GM19455 (cell line): ENCODE measurements around the gene NDUFAF5.
"Not testable (repeated sequence)": the region's sequence is repeated elsewhere in the genome, so short reads cannot be mapped to it uniquely, and the experiment has no call there.

Source experiments
- ATAC-seq: cut with Tn5 transposase; IDR thresholded peaks from one replicate; pipeline ENCODE4 v1.9.1; 2021; ENCODE audit not compliant: unreplicated experiment

The NDUFAF5 gene, protein sequence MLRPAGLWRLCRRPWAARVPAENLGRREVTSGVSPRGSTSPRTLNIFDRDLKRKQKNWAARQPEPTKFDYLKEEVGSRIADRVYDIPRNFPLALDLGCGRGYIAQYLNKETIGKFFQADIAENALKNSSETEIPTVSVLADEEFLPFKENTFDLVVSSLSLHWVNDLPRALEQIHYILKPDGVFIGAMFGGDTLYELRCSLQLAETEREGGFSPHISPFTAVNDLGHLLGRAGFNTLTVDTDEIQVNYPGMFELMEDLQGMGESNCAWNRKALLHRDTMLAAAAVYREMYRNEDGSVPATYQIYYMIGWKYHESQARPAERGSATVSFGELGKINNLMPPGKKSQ

DNA sequence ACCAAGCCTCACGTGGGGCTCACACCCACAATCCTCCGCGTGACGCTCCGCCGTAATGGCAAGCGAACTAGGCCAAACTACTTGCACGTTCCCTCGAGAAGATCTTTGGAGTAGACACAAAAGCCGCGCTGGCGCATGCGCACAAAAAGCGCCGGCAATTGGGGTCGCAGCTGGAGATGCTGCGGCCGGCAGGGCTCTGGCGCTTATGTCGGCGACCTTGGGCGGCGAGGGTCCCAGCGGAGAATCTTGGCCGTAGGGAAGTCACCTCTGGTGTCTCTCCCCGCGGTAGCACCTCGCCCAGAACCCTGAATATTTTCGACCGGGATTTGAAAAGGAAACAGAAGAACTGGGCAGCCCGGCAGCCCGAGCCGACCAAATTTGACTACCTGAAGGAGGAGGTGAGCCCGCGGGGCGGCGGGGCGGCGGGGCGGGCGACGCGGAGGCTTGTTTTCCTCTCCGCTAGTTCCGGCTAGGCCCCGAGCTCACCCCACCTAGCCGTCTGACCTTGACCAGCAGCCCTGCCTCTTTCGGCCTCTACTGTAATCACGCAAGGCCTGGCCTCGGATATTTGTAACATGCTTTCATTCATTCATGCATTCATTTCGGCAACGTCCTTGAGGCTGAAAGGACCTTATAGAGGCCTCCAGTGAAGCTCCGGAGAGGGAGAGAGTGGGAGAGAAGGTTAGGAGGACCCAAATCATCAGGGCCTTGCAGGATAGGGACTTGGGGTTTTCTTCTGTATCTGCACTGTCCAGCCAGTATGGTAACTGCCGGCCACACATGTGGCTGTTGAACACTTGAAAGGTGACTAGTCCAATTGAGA is at the start of gene NDUFAF5, which contains the start of gene ESF1:
Gene NDUFAF5, plus strand, starts transcription at position 136 of the 823 bp plus-strand sequence. Its CDS starts 41 bp downstream, at position 177.
Gene ESF1, minus strand, starts transcription at position 27 of the 823 bp plus-strand sequence. CDS start 1,779 bp downstream, outside the sequence.
- peak; percentile 96 for ATAC-seq

DNA sequence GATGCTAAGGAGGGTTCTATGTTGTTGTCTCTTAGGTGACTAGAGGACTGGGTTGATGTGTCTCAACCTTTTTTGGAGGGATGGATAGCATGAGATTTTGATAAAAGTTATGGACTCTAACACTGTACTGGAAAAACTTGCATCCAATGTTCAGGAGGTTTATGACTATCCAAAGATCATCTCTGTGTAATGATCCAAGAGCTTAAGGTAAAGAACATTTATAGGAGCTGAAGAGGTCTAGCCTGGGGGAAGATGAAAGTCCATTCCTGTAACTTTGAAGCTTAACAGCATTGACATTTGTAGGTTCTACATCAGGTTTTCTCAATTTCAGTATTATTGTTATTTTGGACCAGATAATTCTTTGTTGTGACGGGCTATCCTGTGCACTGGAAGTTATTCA is 49.0 kb upstream of the NDUFAF5 start:
- ATAC-seq: no peak

DNA sequence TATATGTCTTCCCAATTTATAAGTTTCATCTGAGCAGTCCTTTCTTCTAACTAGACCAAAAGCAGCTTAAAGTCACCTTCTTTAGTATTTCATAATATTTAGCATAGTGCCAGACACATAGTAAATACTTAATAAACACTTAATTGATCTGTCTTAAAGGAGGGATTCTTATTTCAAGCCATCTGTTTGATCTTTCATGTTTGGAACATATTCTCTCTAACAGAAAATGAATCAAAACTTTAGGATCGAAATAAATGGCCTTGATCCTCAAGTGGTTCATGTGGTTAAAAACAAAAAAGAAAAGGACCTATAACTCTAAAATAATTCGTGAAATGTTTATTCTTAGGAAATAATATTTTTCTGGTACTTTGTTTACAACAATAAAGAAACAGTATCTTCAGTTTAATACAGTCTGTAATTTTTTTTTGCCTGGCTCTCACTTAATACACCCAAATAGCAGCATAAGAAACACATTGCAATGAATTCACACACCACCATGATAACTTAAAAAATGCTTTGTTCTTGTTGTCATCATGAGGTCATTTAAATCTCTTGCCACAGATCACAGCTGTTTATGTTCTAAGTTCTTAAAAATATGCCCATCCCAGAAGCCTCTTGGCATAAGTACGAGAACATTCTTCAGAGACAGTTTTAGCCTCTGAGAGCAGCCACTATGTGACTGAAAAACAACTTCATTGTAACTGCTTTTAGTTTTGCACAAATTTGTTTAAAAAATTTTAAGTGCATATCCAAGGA is 48.2 kb upstream of the NDUFAF5 start:
- ATAC-seq: no peak

DNA sequence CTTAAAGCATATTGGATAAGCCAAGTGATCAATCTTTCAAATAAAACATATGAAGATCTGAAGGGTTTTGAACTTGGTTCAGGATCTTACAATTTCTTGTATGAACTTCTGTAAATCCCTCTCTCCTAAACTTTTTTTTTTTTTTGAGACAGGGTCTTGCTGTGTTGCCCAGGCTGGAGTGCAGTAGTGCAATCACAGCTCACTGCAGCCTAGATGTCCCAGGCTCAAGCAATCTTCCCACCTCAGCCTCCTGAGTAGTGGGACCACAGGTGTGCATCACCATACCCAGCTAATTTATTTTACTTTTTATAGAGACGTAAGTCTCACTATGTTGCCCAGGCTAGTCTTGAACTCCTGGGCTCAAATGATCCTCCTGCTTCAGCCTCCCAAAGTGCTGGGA is 46.6 kb upstream of the NDUFAF5 start:
- ATAC-seq: not testable (repeated sequence)

DNA sequence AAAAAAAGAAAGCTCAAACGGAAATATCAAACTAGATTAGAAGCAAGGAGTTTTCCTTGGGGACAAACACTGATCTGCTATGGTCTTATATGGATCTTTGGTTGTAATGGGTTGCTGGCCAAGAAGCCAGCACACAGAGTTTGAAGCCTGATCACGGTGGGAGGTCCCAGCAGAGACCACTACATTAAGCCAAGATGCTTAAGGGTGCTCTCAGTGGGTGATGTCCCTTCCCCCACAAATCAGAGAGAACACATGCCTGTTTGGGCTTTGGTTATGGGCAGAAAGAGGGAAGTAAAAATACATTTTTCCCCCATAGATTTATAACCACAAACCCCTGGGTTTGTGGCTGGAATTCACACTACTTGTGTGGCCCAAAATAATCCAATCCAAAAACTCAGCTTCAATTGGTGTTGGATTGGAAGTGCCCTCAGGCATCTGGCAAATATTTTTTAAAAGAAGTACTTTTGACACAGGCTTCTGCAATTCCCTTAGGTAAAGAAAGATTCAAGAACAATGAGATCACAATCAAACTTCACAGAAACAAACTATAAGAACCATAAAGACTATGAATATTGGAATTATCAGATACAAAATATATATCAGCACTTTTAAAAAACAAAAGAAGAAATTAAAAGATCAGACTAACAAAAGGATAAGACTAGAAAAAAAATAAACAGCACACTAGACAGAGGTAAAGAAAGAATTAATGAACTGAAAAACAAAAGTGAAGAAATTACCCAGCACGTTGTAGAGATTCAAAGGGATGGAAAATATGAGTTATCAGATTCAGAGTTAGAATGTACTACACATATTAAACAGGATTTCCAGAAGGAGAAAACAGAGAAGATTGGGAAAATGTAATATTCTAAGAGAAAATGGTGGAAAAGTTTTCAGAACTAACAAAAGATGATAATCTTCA is 44.8 kb upstream of the NDUFAF5 start:
- no peak for ATAC-seq

DNA sequence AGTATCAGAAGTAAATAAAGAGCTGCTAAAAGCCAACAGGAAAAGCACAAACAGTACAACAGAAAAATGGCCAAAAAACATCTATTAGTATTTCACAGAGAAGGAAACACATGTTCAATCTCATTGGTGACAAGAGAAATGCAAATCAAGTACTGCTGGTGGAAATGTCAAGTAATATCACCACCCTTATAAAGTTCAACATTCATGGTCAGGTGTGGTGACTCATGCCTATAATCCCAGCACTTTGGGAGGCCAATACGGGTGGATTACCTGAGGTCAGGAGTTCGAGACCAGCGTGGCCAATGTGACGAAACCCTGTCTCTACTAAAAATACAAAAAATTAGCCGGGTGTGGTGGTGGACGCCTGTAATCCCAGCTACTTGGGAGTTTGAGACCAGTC is 42.9 kb upstream of the NDUFAF5 start:
- no peak for ATAC-seq

DNA sequence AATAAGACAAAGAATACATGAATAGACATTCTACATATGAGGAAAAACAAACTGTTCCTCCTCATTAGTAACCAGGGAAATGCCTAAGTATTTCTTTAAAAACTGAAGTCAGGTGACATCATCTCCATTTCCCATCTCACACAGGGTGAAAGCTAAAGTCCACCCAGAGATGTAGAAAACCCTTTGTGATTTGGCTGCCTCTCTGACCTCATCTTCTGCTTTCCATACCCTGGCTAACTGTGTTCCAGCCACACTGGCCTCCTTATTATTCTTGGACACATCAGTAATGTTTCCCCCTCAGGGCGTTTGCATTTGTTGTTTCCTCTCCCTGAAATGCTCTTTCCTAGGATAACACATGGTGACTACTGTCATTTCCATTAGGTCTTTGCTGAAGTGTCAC is 40.5 kb upstream of the NDUFAF5 start:
- ATAC-seq: no peak

DNA sequence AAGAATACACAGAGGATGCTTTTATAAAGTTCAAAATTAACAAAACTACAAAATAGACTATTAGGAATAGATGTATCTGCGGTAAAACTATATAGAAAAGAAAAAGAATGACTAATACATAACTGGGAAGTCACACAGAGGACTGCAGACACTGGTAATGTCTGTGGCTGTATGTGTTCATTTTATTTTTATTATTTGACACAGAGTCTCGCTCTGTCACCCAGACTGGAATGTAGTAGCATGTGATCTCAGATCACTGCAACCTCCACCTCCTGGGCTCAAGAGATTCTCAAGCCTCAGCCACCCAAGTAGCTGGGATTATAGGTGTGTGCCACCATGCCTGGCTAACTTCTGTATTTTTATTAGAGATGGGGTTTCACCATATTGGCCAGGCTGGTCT is 39.0 kb upstream of the NDUFAF5 start:
- ATAC-seq: no peak

DNA sequence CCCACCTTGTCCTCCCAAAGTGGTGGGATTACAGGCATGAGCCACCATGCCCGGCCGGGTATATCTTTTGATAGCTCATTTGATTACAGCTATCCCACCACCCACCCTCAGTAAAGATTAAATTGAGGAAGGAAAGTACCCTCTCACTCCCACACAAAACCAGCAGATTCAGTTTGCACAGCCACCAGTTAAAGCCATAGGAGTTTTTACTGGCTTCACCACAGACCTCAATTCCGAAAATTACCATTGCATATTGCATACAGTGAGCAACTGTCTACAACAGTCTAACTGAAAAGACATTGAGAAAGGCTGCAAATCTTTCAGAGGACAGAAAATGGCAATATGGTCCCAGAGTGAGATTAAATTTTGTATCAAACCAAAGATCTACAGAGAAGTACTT is 35.0 kb upstream of the NDUFAF5 start:
- no peak for ATAC-seq

DNA sequence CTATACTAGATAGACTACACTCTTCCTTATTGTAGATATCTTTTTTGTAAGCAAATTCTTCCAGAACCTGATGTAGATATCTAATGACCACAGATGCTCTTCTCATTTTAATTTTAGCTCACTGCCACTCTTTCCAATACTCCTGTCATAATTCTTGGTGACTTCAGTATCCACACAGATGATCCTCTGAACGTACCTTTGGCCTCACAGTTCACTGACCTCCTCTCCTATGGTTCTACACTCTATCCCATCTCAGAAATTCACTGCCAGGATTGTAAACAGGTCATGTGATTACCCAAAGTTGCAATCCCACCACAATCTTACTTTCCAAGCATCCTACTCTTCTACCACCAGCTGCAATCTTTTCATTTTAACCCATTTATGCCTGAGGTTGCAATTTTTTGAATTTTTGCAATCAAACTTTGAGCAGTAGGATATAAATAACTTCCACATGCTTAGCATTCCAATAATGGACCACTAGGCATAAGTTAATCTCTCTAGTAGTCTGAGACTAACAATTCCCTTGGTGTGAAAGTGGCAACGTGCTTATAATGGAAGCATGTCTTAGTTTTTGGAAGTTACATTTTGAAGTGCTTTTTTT is 31.3 kb upstream of the NDUFAF5 start:
- ATAC-seq: no peak

DNA sequence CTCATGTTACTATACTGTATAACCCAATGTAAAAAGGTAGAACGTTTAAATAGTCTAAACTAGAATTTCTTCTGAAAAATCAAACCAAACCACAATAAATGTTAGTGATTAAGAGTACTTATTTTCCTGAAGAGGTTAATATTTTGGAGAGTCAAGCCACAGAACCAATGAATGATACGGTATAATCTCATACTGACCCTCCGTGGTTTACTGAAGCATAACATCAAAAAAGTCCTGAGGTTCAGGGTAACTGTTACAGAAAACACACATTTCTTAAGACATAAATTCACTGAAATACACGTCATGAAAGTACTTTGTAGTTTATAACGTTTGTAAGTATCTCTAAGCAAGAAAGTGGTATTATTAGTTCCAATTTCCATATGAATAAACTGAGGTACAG is 29.0 kb upstream of the NDUFAF5 start:
- ATAC-seq: no peak

DNA sequence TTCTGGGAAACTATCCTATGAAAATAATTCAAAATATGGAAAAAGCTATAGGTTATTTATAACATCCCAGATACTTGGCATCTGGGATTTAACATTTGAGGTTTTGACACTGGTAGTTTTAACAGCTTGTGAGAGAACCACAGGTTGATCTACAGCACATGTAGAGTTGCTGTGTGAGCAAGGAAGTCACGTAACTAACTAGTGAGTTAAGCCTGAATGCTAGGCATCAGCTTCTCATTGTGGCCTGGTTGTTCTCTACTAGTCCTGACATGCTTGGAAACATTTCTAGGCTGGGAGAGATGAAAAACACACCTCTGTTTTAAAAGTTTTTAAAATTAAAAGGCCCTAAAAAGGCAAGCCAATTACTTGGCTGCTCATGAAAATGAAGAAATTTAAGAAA is 28.3 kb upstream of the NDUFAF5 start:
- ATAC-seq: no peak

DNA sequence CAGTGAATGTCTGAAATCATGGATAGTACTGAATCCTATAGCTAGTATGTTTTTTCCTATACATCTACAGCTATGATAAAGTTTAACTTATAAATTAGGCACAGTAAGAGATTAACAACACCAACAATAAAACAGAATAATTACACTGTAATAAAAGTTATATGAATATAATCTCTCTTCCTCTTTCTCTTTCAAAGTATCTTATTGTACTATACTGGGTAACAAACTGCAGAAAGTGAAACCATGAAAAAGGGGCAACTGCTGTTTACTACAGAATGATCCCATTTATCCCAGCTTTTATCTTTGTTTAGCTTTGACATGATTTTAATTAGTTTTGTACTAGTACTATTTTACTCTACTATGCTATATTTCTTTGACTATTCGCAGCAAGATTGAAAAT is 25.9 kb upstream of the NDUFAF5 start:
- no peak for ATAC-seq

DNA sequence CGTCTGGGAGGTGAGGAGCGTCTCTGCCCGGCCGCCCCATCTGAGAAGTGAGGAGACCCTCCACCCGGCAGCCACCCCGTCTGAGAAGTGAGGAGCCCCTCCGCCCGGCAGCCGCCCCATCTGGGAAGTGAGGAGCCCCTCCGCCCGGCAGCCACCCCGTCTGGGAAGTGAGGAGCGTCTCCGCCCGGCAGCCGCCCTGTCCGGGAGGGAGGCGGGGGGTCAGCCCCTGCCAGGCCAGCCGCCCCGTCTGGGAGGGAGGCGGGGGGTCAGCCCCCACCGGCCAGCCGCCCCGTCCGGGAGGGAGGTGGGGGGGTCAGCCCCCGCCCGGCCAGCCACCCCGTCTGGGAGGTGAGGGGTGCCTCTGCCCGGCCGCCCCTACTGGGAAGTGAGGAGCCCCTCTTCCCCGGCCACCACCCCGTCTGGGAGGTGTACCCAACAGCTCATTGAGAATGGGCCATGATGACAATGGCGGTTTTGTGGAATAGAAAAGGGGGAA is 24.3 kb upstream of the NDUFAF5 start:
- not testable (repeated sequence) for ATAC-seq

DNA sequence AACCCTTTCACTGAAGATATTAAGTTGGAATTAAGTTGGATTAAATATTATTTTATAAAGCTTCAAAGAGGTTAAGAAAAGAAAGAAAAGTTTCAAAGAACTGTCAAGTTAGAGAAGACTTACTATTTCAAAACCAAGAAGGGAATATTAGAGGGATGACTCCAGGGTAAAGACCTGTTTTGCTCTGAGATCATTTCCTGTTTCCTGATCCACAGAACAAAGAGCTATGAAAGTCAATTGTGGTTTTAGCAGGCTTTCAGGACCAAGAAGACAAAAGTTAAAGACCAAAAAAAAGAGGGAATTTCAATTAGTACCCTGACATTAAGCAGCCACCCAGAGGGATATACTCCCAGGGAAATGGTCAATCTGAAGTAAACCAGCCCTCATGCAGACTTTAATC is 19.5 kb upstream of the NDUFAF5 start:
- no peak for ATAC-seq

DNA sequence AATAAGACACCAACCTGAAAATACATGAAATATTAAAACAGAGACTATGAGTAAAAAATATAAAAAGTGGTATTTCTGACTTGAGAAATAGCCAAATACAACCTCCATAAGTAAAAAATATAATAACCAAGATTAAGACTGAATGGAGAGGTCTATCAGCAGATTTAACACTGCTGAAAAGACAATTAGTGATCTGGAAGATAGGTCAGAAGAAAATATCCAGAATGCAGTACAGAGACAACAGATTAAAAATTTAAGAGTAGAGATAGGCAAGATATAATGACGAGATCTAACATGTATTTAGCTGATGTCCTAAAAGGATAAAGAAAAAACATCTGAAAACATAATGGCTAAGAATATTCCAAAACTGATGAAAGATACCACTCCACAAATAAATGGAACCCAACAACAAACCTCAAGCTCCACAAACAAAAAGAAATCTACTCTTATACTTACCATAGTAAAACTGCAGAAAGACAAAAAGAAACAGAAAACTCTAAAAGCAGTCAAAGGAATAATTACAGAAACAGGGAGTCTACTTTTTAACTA is 18.9 kb upstream of the NDUFAF5 start:
- ATAC-seq: no peak

DNA sequence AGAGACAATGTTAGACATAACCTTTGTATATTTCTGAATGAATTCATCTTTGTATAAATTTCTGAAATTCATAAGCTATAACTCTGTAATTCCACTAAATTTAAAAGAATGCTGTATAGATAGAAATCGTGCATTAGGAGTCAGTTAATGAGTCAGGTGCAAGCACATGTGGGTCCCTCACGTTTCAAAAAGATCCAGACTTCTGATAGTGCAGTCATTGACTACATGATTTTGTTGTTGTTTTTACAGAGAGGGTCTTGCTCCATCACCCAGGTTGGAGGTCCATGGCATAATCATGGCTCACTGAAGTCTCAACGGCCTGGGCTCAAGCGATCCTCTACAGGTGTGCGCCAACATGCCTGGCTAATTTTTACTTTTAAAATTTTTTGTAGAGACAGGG is 14.7 kb upstream of the NDUFAF5 start:
- no peak for ATAC-seq

DNA sequence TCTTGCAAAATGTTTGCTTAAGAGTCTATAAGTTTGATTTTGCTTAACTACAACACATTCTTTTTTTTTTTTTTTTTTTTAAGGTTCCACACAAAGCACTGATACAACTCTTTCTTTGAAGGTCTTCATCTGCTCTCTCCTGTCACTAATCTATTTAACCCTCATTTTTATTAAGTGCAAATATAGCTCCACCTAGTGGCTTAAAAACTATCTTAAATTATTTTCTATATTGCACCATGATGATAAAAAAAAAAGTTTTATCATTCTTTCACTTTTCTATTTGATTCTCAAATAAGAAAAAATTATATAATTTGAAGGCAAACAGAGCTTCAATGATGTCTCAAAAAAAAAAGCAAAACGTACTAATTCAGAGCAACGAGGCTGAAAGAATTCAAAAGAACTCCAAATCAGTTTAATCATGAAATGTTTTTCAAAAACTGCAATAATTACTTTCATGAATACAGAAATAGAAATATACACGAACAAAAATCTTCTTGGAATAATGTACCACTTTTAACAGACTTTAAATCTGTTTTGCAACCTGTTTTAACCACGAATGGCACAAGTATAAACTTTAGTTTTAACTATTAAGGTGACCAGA is 12.9 kb upstream of the NDUFAF5 start:
- no peak for ATAC-seq

DNA sequence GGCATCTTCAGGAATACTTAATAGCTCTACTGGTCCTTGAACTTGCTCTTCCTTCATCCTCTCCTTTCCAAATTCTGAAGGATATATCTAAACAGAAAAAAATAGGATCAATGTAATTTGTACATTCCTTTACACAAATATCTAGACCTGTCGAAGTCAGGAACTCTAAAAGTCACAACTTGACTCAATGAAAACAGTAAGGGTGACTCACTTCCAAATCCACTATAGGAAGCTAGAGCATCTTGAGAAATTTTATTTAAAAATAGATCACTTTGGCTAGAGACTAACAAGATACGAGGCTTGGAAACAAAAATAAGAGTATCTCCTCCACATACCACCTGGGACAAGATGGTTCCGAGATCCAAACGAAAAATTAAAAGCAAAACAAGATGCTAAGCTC is 12.3 kb upstream of the NDUFAF5 start:
- ATAC-seq: no peak
